ENCODE data around the gene CUL3.

CUL3 gene

DNA sequence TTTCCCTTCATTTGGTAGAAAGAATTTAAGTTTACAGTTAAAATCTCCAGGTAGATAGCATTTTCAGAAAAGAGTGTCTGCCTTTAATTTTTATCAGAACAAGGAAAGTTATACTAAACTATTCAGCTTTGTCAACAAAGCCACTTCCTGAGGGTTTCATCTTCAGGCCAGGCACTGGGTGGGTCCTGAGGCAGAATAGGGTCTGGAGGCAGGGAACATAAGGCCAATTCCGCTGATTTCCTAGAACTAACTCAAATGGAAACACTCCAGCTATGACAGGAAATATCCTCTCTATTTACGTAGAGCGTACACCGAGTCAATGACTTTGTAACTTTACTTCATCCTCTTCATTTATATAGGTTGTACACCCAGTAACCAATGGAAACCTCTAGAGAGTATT is 150.5 kb downstream of the CUL3 start:
- in situ Hi-C loops (cut with HindIII; ENCODE audit: low sequenced_read_pairs), result no loop called here
- TF ChIP-seq, protein P1, sequence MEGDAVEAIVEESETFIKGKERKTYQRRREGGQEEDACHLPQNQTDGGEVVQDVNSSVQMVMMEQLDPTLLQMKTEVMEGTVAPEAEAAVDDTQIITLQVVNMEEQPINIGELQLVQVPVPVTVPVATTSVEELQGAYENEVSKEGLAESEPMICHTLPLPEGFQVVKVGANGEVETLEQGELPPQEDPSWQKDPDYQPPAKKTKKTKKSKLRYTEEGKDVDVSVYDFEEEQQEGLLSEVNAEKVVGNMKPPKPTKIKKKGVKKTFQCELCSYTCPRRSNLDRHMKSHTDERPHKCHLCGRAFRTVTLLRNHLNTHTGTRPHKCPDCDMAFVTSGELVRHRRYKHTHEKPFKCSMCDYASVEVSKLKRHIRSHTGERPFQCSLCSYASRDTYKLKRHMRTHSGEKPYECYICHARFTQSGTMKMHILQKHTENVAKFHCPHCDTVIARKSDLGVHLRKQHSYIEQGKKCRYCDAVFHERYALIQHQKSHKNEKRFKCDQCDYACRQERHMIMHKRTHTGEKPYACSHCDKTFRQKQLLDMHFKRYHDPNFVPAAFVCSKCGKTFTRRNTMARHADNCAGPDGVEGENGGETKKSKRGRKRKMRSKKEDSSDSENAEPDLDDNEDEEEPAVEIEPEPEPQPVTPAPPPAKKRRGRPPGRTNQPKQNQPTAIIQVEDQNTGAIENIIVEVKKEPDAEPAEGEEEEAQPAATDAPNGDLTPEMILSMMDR (IDR thresholded peaks at IDR 0.05; ENCODE audit: low read depth, low read length, missing control alignments), result no peak
- DNase-seq (ENCODE audit: low read depth), result no peak
- no peak overlapping the region for H3K4me3 ChIP-seq (ENCODE audit: low read depth, low read length)

DNA sequence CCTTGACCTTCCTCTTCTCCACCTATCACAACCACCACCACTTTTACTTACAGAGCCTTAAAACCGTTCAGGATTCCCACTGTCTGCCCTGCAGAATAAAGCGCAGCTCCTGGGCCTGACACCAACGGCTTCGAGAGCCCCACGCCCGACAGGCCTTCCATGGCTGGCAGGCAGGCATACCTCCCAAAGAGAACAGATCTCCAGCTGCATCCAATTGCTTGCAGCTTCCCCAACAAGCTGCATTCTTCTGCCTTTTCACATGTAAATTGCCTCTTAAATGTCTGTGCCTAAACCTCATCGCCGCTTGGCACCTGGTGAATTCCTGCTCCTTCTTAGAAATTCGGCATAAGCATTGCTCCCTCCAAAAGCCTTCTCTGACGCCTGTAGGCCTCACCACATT is 151.7 kb downstream of the CUL3 start:
- in situ Hi-C loops (cut with HindIII; ENCODE audit: low sequenced_read_pairs), result no loop called here
- DNase-seq (ENCODE audit: low read depth), result no peak
- no peak overlapping the region for H3K4me3 ChIP-seq (ENCODE audit: low read depth, low read length)
- TF ChIP-seq, protein P1 (IDR thresholded peaks at IDR 0.05; ENCODE audit: low read depth, low read length, missing control alignments), result no peak

DNA sequence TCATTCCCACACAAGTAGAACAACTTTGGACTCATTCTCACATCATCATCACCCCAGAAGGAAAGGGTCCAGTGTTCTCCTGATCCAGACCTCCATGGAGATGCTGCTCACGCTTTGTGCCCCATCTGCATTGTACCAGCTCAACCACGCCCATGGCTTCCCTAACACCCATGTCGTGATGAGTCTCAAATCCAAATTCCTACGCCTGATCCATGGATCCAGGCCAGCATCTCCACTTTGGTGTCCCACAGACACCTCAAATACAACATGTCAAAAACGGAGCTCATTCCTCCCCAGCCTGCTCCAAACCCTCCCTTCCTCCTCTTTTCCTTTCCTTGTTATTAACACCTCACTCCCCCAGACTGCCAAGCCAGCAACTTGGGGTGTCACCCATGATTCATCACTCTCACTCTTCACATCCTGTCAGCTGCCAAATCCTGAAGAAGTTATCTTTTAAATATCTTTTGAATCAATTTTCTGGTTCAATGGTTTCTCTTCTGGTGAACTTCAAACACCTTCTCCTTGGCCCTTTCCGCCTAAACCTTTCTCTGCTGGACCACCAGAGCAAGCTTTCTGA is 153.1 kb downstream of the CUL3 start:
- TF ChIP-seq, protein P1 (IDR thresholded peaks at IDR 0.05; ENCODE audit: low read depth, low read length, missing control alignments), result no peak
- in situ Hi-C loops (cut with HindIII; ENCODE audit: low sequenced_read_pairs), result no loop called here
- H3K4me3 ChIP-seq (ENCODE audit: low read depth, low read length), result no peak overlapping the region
- DNase-seq (ENCODE audit: low read depth), result no peak

DNA sequence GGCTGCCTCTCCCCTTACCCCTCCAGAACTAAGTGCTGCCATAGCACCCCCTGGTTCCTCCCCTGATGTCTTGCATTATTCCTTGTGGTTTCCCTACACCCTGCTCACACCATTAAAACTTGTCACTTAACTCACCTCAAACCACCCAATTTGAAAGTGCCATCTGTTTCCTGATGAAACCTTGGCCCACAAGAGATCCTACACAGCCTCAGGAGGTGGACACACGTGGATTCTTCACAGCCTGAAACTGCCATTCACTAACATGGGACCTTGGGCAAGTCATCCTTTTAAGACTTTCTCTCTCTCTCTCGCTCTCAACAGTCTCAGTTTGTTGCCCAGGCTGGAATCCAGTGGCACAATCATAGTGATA is 155.7 kb downstream of the CUL3 start:
- no peak overlapping the region for H3K4me3 ChIP-seq (ENCODE audit: low read depth, low read length)

DNA sequence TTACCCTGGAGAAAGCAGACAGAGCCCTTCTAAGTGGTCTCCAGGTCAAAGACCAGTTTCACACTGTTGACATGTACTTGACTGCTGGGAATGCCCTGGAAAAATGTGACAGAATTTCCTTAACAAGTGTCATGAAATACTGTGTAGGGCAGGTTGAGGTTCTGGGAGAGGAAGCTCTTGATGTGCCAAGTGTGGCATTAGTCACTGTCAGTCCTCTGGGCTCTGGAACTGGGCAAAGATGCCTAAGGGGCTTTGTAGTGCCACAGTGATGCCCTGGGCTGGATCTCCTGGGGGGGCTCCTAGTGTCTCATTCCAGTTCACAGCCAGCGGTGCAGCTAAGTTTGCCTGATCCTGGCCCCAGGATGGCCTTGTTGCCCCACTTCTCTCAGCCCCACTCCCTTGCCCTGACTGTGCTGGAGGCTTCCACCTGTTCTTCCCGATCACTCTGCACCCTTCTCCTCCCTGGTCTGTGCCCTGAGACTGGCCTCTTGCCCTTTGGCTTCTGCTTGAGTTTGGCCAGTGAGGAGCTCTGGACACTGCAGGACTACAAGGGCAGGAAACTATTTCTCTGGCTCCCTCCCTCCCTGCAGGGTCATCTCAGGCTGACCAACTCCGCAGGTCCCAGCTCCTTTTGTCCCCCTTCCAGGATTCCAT is 156.2 kb downstream of the CUL3 start:
- H3K4me3 ChIP-seq (ENCODE audit: low read depth, low read length), result no peak overlapping the region
- in situ Hi-C loops (cut with HindIII; ENCODE audit: low sequenced_read_pairs), result no loop called here
- TF ChIP-seq, protein P1 (IDR thresholded peaks at IDR 0.05; ENCODE audit: low read depth, low read length, missing control alignments), result no peak
- DNase-seq (ENCODE audit: low read depth), result no peak

More for the DNA sequence above, 155.7 kb downstream of the CUL3 start:
- in situ Hi-C loops (cut with HindIII; ENCODE audit: low sequenced_read_pairs), result no loop called here
- TF ChIP-seq, protein P1 (IDR thresholded peaks at IDR 0.05; ENCODE audit: low read depth, low read length, missing control alignments), result no peak
- no peak for DNase-seq (ENCODE audit: low read depth)

DNA sequence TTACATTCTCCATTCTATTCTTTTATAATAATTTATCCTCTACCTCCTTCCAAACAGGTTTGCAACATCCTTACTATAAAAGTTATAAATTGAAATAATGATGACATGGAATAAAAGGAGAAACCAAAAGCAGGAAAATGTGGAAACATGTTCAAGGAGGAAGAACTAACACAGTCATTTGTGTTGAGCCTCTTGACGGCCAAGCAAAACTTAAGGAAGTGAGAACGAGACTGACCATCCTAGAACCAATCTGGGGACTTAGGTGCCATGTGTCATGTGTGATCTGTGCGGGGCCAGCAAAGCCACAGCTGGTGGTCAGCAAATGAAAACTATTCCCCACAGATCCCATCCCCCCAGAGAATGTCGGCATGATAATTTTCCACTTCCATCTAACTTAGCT is 157.7 kb downstream of the CUL3 start:
- H3K4me3 ChIP-seq (ENCODE audit: low read depth, low read length), result no peak overlapping the region
- DNase-seq (ENCODE audit: low read depth), result no peak
- TF ChIP-seq, protein P1 (IDR thresholded peaks at IDR 0.05; ENCODE audit: low read depth, low read length, missing control alignments), result no peak
- in situ Hi-C loops (cut with HindIII; ENCODE audit: low sequenced_read_pairs), result no loop called here

Measured in astrocyte of the cerebellum (primary cell).